GM21825 (cell line): ENCODE data around the gene GREB1.

Experiments used
- ATAC-seq: cut with Tn5 transposase; IDR thresholded peaks from one replicate; pipeline ENCODE4 v1.9.1; 2021; ENCODE audit warnings: mild to moderate bottlenecking, moderate library complexity; ENCODE audit not compliant: unreplicated experiment

Gene GREB1

DNA sequence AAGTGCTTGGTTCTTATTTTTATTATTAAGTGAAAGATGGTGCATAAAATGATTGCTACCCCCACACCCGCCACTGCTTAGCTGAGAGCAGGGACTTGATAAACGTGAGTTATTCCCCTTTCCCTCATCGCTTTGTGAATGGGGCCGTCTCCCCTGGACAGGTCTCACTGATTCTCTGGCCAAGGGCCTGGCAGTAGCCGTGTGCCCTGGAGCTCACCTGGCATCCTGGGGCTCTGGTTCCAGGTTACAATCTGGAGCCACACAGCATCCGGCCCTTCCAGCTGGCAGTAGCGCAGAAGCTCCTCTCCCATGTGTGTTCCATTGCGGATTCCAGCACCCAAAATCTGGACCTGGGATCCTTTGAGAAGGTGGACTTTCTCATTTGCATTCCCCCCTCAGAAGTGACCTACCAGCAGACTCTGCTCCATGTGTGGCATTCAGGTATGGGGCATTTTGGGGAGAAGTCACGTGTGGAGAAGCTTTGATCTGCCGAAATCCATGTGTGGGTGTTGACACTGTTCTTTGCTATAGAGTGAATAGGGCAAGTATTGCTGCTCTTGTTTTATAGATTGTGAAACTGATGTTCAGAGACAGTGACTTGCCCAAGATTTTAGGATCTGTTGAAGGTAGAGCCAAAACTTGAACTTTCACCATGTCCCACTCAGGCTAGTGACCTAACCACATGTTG lies 63.8 kb downstream of the GREB1 start:
- no peak for ATAC-seq

DNA sequence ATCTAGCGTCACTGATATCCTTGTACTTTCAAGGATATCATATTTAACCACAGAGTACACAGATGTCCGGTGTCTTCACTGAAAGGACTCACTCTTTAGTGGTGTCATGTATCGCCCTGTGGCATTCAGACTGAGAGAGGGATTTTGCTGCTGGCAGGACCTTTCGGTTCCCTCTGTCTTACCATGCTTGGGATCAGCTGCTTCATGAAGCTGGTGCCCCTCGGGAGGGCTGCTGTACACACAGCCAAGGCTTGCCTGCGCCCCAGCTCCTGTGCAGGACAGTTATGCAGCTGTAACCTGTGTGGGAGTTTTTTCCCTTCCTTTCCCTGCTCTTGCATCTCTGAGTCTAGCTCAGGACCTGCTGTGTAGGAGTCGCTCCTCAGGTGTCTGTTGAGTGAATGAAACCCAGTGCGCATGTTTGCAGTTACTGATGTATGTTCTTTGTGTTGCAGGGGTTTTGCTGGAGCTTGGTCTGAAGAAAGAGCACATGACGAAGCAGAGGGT lies 64.4 kb downstream of the GREB1 start:
- no peak for ATAC-seq

- ATAC-seq: no peak
Measured at GRCh38 chr2:11602563-11603204, 68.8 kb downstream of the GREB1 start.

GRCh38 chr2:11610624-11611242 lies 76.9 kb downstream of the GREB1 start:
- no peak for ATAC-seq

- no peak for ATAC-seq
Measured at GRCh38 chr2:11611251-11611650, 77.4 kb downstream of the GREB1 start.

DNA sequence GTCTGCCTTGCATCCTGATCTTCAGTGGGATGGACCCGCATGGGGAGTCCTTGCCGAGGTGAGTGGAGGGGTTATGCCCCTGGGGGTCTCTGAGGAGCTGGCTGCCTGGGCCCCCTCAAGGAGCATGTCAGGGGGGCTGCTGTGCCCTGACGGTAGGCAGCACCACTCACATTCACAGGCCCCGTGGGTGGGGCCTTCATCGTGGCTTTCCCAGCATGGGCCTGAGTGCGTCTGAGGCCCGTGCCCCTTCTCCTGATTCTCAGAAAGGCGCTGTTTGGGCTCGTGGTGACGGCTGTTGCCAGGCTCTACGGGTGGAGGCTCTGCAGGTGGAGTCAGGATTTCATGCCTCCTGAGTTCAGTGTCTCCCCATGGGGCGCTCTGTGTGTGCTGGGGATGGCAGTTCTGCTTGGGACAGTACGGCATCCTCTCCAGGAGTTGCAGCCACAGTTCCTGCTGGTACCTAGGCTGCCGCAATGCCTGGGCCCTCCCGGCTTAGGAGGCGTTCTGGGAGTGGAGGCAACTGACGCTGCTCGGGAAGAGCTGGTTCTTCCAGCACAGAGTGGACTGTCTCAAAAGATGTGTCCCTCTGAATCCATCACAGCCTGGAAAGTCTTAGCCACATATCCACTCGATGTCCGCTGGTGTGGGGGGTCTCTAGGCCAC lies 78.8 kb downstream of the GREB1 start:
- ATAC-seq: no peak

DNA sequence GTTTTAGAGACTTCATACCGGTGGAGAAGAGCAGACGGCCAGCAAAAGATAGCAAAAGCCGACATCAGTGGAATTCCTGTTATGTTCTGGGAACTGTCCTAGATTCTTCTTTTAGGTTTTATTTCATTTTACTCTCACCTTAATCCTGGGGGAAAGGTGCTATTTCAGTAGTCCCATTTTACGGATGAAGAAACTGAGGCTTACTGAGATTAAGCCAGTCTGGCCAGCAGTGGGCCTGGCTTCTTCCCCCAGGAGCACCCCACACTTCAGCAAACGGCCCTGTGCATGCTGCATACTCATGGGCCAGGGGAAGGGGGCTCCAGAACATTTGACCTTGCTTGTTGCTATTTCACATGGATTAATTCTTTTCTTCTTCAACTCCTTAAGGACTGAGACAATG lies 79.5 kb downstream of the GREB1 start:
- no peak for ATAC-seq

DNA sequence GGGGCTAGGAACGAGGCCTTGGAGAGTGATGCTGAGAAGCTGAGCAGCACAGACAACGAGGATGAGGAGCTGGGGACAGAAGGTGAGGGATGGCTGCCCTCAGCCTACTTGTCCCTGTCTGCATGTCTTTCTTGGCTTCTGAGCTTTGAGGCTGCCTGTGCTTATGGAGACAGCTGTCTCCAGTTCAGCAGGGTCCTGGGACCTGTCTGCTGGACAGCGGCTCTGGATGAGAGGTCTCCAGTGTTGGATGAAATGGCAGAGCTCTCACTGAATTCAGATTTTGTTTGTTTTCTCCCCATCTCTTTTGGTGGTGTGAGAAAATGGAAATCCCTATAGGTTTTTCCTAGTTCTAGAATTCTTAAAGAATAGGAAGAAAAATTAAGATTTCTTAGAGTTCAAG lies 81.4 kb downstream of the GREB1 start:
- ATAC-seq: no peak

DNA sequence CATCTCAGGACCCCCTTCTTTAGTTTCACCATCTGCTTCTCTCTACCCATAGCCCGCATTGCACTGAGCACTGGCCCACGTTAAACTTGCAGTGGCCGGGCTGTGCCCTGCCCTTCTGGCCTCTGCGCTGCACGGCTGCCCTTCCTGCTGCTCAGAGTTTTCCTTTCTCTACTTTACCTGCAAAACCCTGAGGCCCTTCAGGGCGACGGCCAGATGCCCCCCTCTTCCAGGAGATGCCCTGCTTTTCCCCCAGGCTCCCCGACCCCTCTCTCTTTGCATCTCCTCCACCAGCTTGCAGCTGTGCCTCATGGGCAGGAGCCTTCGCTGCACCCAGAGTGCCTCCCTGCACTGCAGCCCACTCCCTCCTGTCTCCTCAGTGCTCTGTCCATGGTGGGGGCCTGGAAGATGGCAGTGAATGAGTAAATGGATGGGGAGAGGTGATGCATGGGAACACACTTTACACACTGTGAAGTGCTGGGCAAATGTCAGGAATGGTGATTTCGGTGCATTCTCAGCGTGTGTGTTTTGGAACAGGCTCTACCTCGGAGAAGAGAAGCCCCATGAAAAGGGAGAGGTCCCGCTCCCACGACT lies 82.3 kb downstream of the GREB1 start:
- ATAC-seq: no peak

DNA sequence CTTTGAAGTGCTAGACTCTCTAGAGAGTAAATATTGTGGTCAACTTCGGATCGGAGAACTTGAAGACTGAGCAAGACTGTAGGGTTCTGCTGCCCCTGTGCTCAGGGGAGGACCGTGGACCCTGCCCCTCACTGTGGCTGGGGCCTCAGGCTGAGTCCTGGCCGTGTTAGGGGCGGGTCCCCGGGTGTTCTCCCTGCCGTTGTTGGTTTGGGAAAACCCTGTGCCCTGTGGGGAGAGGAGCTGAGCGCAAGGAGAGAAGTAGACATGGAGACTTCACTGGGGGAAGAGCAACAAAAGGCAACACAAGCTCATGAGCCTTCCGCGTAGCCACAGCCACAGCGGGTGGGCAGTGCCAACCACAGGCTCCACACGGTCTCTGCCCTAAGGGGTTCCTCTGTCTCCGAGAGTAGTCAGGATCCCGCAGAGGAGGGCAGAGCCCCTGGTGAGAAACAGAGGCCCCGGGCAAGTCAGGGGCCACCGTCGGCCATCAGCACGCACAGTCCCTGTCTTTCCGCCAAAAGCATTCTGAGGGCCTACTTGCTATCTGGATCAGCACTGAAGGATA lies 83.1 kb downstream of the GREB1 start:
- no peak for ATAC-seq

DNA sequence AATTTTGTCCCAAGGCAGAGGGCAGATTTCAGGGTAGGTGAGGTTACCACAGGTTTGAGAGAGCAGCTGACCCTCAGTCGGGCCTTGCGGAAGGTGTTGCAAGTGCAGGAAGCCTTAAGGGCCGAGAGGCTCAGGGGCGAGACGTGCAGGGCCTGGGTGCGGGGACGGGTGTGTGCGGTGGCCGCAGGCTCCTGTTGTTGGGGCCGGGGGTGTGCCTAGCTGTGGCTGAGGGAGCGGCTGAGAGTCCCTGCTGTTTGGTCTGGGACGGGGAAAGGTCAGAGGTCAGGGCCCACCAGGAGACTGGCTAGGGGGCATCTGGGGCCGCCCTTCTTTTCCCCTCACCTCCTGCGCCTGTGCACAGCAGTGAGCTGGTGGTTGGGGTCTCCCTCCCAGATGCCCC lies 83.7 kb downstream of the GREB1 start:
- ATAC-seq: no peak

GRCh38 chr2:11617984-11618707 lies 84.3 kb downstream of the GREB1 start:
- ATAC-seq: no peak

- ATAC-seq: no peak
Measured at GRCh38 chr2:11618708-11619062, 84.8 kb downstream of the GREB1 start.

GRCh38 chr2:11621410-11621809 lies 87.6 kb downstream of the GREB1 start:
- ATAC-seq: no peak

- ATAC-seq: no peak
Measured at GRCh38 chr2:11622611-11623010, 88.8 kb downstream of the GREB1 start.

GRCh38 chr2:11624893-11625292 lies 91.0 kb downstream of the GREB1 start:
- ATAC-seq: no peak

DNA sequence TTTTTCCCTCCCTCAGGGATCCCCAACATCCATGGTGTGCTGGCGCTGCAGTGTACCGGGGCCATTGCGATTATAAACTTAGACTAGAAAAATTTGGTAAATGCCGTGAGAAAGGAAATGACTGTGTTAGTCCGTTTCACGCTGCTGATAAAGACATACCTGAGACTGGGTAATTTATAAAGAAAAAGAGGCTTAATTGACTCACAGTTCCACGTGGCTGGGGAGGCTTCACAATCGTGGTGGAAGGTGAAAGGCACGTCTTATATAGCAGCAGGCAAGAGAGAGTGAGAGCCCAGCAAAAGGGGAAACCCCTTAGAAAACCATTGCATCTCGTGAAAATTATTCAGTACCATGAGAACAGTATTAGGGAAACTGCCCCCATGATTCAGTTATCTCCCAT lies 91.8 kb downstream of the GREB1 start:
- ATAC-seq: no peak

DNA sequence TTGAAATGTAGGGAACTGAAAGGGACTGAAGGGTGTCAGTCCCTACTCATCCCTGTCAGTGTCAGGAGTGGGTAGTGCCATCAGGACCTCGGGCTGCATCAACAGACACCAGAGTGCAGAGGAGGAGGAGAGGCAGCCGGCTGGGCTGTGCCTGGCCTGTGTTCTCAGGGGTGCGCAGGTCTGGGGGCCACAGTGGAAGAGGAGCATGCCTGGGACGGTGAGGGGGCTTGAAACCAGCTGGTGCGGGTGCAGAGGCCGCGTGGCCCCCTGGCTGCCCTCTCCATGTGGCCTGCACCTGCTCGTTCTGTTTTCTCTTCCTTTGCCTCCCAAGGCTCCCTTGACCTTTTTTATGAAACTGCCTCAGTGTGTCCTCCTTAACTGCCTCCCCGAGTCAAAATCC lies 94.8 kb downstream of the GREB1 start:
- no peak for ATAC-seq

- ATAC-seq: no peak
Measured at GRCh38 chr2:11629215-11629614, 95.4 kb downstream of the GREB1 start.

DNA sequence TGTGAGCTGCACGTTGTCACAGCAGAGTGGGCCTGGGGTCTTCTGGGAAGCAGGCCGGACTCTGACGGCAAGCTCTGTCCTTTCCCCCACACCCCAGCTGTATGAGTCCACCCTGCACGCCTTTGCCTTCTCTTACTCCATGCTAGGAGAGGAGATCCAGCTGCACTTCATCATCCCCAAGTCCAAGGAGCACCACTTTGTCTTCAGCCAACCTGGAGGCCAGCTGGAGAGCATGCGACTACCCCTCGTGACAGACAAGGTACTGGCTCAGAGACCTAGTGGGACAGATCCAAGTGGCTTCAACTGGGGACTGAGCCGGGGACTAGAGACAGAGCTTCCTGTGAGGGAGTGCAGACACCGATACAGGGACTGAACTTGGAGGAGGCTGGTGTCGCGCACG lies 96.0 kb downstream of the GREB1 start:
- ATAC-seq: no peak
